ENCODE data around the gene SNED1. TPM values are rescaled to one million over a fixed set of nuclear protein-coding genes. Genes with fewer than 3 reads are reported as not detected.
A peak's percentile ranks its signal among the peaks of the same experiment; 100 is the strongest.

The SNED1 gene
- total RNA-seq, 2 donors from 2014 or later = 0.66 to 4.5 TPM

DNA sequence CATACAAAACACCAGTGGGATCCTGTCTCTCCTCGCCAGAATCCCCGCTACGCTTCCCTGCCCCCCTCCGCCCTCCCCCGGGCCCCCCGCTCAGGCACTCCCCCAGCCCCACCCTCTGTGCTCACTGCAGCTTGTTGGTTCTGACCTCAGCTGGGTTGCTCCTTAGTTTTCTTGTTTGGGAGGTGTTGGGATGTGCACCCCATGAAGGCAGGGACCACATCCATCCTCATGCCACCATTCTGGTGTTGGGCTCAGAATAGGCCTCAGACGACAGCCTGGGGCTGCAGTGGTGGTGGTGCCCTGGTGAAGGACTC is 4.6 kb downstream of the SNED1 start:
- Histone ChIP-seq H3K27ac (ENCODE audit: low read depth, low read length) (no peak overlapping the region), H3K27me3 (ENCODE audit: control insufficient read depth, insufficient read depth, low read length, poor library complexity, severe bottlenecking) (peaks cover 34% of the 10 kb centered on the region), H3K36me3 (ENCODE audit: control insufficient read depth, insufficient read depth, low read length) (no peaks in the 10 kb centered on the region), H3K9me3 (ENCODE audit: control insufficient read depth, low read length) (peaks cover 26% of the 10 kb centered on the region), H3K4me1 (ENCODE audit: control insufficient read depth, insufficient read depth, low read length) (no peaks in the 10 kb centered on the region), H3K4me3 (ENCODE audit: low read length) (no peak overlapping the region), H3K9ac (ENCODE audit: extremely low read depth, low read length, poor library complexity, severe bottlenecking) (no peak overlapping the region)
- Mint-ChIP-seq H3K9me3 (peaks cover 34% of the 10 kb centered on the region), H3K4me3 (no peak overlapping the region), H3K27me3 (ENCODE audit: insufficient read depth) (peaks cover 37% of the 10 kb centered on the region), H3K4me1 (no peaks in the 10 kb centered on the region), H3K27ac (no peak overlapping the region), H3K36me3 (ENCODE audit: low read depth) (no peaks in the 10 kb centered on the region)
- TF ChIP-seq, protein P1, sequence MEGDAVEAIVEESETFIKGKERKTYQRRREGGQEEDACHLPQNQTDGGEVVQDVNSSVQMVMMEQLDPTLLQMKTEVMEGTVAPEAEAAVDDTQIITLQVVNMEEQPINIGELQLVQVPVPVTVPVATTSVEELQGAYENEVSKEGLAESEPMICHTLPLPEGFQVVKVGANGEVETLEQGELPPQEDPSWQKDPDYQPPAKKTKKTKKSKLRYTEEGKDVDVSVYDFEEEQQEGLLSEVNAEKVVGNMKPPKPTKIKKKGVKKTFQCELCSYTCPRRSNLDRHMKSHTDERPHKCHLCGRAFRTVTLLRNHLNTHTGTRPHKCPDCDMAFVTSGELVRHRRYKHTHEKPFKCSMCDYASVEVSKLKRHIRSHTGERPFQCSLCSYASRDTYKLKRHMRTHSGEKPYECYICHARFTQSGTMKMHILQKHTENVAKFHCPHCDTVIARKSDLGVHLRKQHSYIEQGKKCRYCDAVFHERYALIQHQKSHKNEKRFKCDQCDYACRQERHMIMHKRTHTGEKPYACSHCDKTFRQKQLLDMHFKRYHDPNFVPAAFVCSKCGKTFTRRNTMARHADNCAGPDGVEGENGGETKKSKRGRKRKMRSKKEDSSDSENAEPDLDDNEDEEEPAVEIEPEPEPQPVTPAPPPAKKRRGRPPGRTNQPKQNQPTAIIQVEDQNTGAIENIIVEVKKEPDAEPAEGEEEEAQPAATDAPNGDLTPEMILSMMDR (conservative IDR thresholded peaks at IDR 0.05) = no peak
- DNase-seq = peak; percentile 15
- 80 to 94% methylated on average over 1 to 7 of the region's 7 CpGs for WGBS, 2 experiments (ENCODE audit: insufficient coverage in 1 of 2, insufficient read length in 1 of 2)

DNA sequence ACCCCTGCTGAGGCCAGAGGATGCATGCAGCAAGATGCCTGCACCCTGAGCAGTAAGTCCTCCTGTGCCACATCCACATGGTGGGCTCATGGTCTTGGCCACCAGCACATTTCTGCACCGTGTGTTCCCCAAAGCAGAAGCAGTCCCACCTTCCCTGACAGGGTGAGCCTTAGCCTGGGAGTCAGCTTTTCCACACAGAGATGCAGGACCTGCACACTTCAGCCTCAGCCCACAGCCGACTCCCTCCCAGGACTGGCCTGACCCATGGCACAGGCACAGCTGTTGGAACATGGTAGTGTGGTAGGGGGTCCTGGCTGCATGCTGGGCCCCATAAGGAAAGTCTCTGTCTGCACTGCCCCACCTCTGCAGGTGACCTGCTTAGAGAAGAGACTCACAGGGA is 5.0 kb downstream of the SNED1 start:
- Mint-ChIP-seq H3K27ac (no peak overlapping the region), H3K36me3 (ENCODE audit: low read depth) (no peaks in the 10 kb centered on the region), H3K4me3 (no peak overlapping the region), H3K4me1 (no peaks in the 10 kb centered on the region), H3K9me3 (peaks cover 34% of the 10 kb centered on the region), H3K27me3 (ENCODE audit: insufficient read depth) (peaks cover 37% of the 10 kb centered on the region)
- H3K9ac ChIP-seq (ENCODE audit: extremely low read depth, low read length, poor library complexity, severe bottlenecking) = no peak overlapping the region
- H3K27me3 ChIP-seq (ENCODE audit: control insufficient read depth, insufficient read depth, low read length, poor library complexity, severe bottlenecking) = peaks cover 34% of the 10 kb centered on the region
- 94% methylated on average over 2 of the region's 2 CpGs; no CpG with 5 or more reads in 1 of the 2 experiments for WGBS, 2 experiments (ENCODE audit: insufficient coverage in 1 of 2, insufficient read length in 1 of 2)
- TF ChIP-seq, protein P1 (conservative IDR thresholded peaks at IDR 0.05) = no peak
- no peak overlapping the region for H3K4me3 ChIP-seq (ENCODE audit: low read length)
- H3K9me3 ChIP-seq (ENCODE audit: control insufficient read depth, low read length) = peaks cover 26% of the 10 kb centered on the region
- no peaks in the 10 kb centered on the region for H3K36me3 ChIP-seq (ENCODE audit: control insufficient read depth, insufficient read depth, low read length)
- H3K27ac ChIP-seq (ENCODE audit: low read depth, low read length) = no peak overlapping the region
- no peaks in the 10 kb centered on the region for H3K4me1 ChIP-seq (ENCODE audit: control insufficient read depth, insufficient read depth, low read length)
- no peak for DNase-seq

DNA sequence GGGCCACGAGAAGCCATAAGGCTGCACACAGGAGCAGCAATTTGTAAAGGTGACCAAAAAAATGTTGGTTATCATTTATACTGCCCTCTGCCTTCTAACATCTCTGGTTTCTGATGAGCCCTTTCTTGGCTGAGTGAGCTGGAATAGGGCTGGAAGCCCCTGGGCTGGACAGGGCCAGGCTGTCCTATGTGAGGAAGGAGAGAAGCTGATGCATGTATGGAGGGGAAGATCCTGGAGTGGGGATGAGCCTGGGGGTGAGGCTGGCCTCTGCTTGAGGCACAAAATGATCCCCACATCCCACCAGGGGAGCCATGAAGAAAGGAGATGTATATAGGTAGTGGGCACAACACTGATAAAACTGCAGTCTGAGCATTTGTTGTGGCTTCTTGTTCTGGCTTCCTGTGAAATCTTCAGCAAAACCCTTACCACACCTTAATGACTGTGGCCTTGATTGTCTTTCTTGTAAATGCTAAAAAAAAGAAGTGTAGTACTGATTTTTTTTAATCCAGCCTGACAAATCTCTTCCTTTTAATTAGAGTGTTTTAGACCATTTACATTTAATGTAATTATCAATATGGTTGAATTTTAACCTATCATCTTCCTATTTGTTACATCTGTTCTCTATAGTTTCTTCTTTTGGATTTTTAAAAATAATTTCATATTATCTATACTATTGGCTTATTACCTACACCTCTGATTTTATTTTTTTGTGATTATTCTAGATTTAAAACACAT is 5.6 kb downstream of the SNED1 start:
- H3K4me3 ChIP-seq (ENCODE audit: low read length) = no peak overlapping the region
- Mint-ChIP-seq H3K27ac (no peak overlapping the region), H3K4me3 (no peak overlapping the region), H3K9me3 (peaks cover 34% of the 10 kb centered on the region), H3K4me1 (peaks cover 3% of the 10 kb centered on the region), H3K36me3 (ENCODE audit: low read depth) (no peaks in the 10 kb centered on the region), H3K27me3 (ENCODE audit: insufficient read depth) (peaks cover 37% of the 10 kb centered on the region)
- H3K4me1 ChIP-seq (ENCODE audit: control insufficient read depth, insufficient read depth, low read length) = no peaks in the 10 kb centered on the region
- H3K27me3 ChIP-seq (ENCODE audit: control insufficient read depth, insufficient read depth, low read length, poor library complexity, severe bottlenecking) = peaks cover 30% of the 10 kb centered on the region
- H3K27ac ChIP-seq (ENCODE audit: low read depth, low read length) = no peak overlapping the region
- 80 to 95% methylated on average over 1 of the region's 1 CpG for WGBS, 2 experiments (ENCODE audit: insufficient coverage in 1 of 2, insufficient read length in 1 of 2)
- DNase-seq = no peak
- H3K9me3 ChIP-seq (ENCODE audit: control insufficient read depth, low read length) = peaks cover 26% of the 10 kb centered on the region
- no peak overlapping the region for H3K9ac ChIP-seq (ENCODE audit: extremely low read depth, low read length, poor library complexity, severe bottlenecking)
- TF ChIP-seq, protein P1 (conservative IDR thresholded peaks at IDR 0.05) = no peak
- H3K36me3 ChIP-seq (ENCODE audit: control insufficient read depth, insufficient read depth, low read length) = no peaks in the 10 kb centered on the region
